HEK293 (cell line): ENCODE data around the gene ADM5.
A peak's percentile ranks its signal among the peaks of the same experiment; 100 is the strongest.

ENCODE experiments used
- CTCF ChIA-PET: fragments of 350-600 bp; formaldehyde crosslinking; extraction: SDS; loops from one replicate; lab custom pipeline; 2021; ENCODE audit warnings: antibody characterized with exemption; lab: Yijun Ruan, JAX
- POLR2A ChIA-PET: fragments of 300-600 bp; formaldehyde crosslinking; extraction: SDS; loops from one replicate; lab custom pipeline; 2020; ENCODE audit warnings: antibody characterized with exemption, inconsistent platforms; lab: Yijun Ruan, JAX
- H3K27ac ChIP-seq: fragments of 200-500 bp; sonication (Bioruptor generic); 2 replicates; pipeline ENCODE4 v1.5.1; 2014; ENCODE audit warnings: low read depth, low read length, control low read depth, inconsistent platforms; ENCODE audit errors: extremely low read depth
- H3K36me3 ChIP-seq, 2 experiments: fragments of 200-500 bp in 1 of 2; sonication (Bioruptor generic) in 1 of 2; 1 replicate in 1 of 2; 2 replicates in 1 of 2; pipeline ENCODE4 v1.5.1; 2014 to 2017; ENCODE audit warnings: inconsistent platforms in 2 of 2, low read length in 2 of 2; ENCODE audit not compliant: control insufficient read depth in 2 of 2, insufficient read depth in 1 of 2
- H3K4me1 ChIP-seq: fragments of 200-500 bp; sonication (Bioruptor generic); 2 replicates; pipeline ENCODE4 v1.5.1; 2014; ENCODE audit warnings: mild to moderate bottlenecking, low read length, inconsistent platforms; ENCODE audit not compliant: control insufficient read depth, insufficient read depth
- H3K4me3 ChIP-seq: 2 replicates; pipeline ENCODE4 v1.5.1; 2011; ENCODE audit warnings: low read depth, mild to moderate bottlenecking, control low read depth, low read length, moderate library complexity
- H3K9me3 ChIP-seq: fragments of 200-500 bp; sonication (Bioruptor generic); 2 replicates; pipeline ENCODE4 v1.5.1; 2014; ENCODE audit warnings: low read depth, low read length, inconsistent platforms; ENCODE audit not compliant: control insufficient read depth, insufficient read depth
- KLF1 ChIP-seq: fragments of 450-650 bp; formaldehyde crosslinking; IDR thresholded peaks from 2 replicates; pipeline ENCODE4 v1.5.1; 2016; ENCODE audit warnings: missing biosample characterization, missing genetic modification characterization
- KLF16 ChIP-seq: fragments of 450-650 bp; formaldehyde crosslinking; IDR thresholded peaks from 2 replicates; pipeline ENCODE4 v1.5.1; 2017; ENCODE audit warnings: missing biosample characterization, missing genetic modification characterization
- ZFHX2 ChIP-seq: fragments of 450-650 bp; formaldehyde crosslinking; conservative IDR thresholded peaks from 2 replicates; pipeline ENCODE4 v1.5.1; 2016; ENCODE audit warnings: missing biosample characterization, missing genetic modification characterization
- ZNF341 ChIP-seq: fragments of 450-650 bp; formaldehyde crosslinking; IDR thresholded peaks from 2 replicates; pipeline ENCODE4; 2016; ENCODE audit warnings: low read depth, missing biosample characterization, missing genetic modification characterization
- ZNF426 ChIP-seq: fragments of 450-650 bp; formaldehyde crosslinking; IDR thresholded peaks from 2 replicates; pipeline ENCODE4 v1.5.1; 2017; ENCODE audit warnings: missing biosample characterization, missing genetic modification characterization, mild to moderate bottlenecking, inconsistent platforms, moderate library complexity
- ZNF548 ChIP-seq: fragments of 450-650 bp; formaldehyde crosslinking; IDR thresholded peaks from 2 replicates; pipeline ENCODE4 v1.5.1; 2016; ENCODE audit warnings: missing biosample characterization, missing genetic modification characterization
- ZNF561 ChIP-seq: fragments of 450-650 bp; IDR thresholded peaks from 2 replicates; pipeline ENCODE4 v1.5.1; 2018; ENCODE audit warnings: missing biosample characterization, missing genetic modification characterization, borderline replicate concordance
- ZNF626 ChIP-seq: fragments of 450-650 bp; sonication (Bioruptor Pico); formaldehyde crosslinking; IDR thresholded peaks from 2 replicates; pipeline ENCODE4 v1.5.1; 2018; ENCODE audit warnings: missing biosample characterization, missing genetic modification characterization, inconsistent platforms
- TF ChIP-seq, protein P1 (sequence below): fragments of 450-650 bp; formaldehyde crosslinking; IDR thresholded peaks from 2 replicates; pipeline ENCODE4 v1.5.1; 2016; ENCODE audit warnings: missing biosample characterization, missing genetic modification characterization
- TF ChIP-seq, protein P2 (sequence below): fragments of 450-650 bp; formaldehyde crosslinking; IDR thresholded peaks from 2 replicates; pipeline ENCODE4 v1.5.1; 2017; ENCODE audit warnings: missing biosample characterization, missing genetic modification characterization
- TF ChIP-seq, protein P3 (sequence below): fragments of 450-650 bp; formaldehyde crosslinking; IDR thresholded peaks from 2 replicates; pipeline ENCODE4 v1.5.1; 2016; ENCODE audit warnings: missing biosample characterization, missing genetic modification characterization

Gene ADM5

DNA sequence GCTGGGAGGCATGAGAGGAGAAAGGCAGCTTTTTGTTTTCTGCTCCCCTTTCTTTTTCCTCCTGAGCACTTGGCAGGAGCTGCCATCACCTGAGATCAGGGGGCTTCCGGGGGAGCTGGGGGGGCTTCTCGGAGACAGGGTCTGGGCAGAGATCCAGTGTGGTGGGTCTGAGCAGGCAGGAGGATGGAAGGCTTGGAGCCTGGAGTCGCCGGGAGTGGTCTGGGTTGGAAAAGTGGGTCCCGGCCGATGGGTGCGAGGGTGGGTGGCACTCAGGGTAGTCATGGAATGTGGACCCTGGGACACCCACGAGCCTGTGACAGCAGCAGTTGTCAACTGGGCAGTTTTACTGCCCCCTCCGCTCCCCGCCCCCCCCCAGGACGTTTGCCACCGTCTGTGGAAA, 2.2 kb upstream of the ADM5 start:
- no peak overlapping the region for H3K27ac ChIP-seq
- H3K9me3 ChIP-seq: no peaks in the 10 kb centered on the region
- no peak overlapping the region for H3K4me3 ChIP-seq
- ChIA-PET CTCF (no interaction called here), POLR2A (interaction anchor here (0.5 kb wide), 1 partner anchor 19 kb away, joined by 3 read pairs; no protein-coding TSS in a partner anchor)
- no peak for TF ChIP-seq ZNF626 (tag by site-specific recombination)
- H3K4me1 ChIP-seq: peaks cover 8% of the 10 kb centered on the region
- peaks cover 29 to 65% of the 10 kb centered on the region in 2 experiments for H3K36me3 ChIP-seq

DNA sequence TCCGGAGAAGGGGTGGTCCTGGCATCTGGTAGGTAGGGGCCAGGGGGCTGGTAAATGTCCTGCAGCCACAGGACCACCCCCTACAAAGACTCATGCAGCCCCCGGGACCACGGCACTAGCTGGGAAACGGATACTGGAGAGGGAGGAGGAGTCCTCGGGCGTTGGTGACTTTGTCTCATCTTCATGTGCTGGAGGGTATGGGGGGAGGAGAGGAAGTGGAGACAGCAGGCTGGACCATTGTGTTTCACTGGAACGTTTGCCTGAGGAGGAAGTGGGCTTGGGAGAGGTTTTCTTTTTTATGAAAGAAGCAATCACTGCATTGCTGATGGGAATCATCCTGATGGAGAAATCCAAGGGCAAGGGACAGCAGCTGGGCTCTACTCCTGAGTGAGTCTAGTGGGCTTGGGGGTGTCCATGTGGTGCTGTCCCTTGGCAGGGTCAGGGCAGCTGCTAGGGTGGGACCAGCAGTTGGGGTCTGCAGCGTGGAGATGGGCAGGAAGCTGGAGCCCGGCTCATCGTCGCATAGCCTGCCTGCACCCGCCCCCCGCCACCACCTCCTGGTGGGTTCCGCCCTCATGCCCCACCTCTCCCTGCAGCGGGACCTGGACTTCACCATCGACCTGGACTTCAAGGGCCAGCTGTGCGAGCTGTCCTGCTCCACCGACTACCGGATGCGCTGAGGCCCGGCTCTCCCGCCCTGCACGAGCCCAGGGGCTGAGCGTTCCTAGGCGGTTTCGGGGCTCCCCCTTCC, 1.7 kb upstream of the ADM5 start:
- peaks cover 24 to 59% of the 10 kb centered on the region in 2 experiments for H3K36me3 ChIP-seq
- H3K27ac ChIP-seq: no peak overlapping the region
- no peaks in the 10 kb centered on the region for H3K9me3 ChIP-seq
- peaks cover 8% of the 10 kb centered on the region for H3K4me1 ChIP-seq
- H3K4me3 ChIP-seq: no peak overlapping the region
- no peak for TF ChIP-seq ZNF561 (tag by site-specific recombination)
- TF ChIP-seq, protein P1, sequence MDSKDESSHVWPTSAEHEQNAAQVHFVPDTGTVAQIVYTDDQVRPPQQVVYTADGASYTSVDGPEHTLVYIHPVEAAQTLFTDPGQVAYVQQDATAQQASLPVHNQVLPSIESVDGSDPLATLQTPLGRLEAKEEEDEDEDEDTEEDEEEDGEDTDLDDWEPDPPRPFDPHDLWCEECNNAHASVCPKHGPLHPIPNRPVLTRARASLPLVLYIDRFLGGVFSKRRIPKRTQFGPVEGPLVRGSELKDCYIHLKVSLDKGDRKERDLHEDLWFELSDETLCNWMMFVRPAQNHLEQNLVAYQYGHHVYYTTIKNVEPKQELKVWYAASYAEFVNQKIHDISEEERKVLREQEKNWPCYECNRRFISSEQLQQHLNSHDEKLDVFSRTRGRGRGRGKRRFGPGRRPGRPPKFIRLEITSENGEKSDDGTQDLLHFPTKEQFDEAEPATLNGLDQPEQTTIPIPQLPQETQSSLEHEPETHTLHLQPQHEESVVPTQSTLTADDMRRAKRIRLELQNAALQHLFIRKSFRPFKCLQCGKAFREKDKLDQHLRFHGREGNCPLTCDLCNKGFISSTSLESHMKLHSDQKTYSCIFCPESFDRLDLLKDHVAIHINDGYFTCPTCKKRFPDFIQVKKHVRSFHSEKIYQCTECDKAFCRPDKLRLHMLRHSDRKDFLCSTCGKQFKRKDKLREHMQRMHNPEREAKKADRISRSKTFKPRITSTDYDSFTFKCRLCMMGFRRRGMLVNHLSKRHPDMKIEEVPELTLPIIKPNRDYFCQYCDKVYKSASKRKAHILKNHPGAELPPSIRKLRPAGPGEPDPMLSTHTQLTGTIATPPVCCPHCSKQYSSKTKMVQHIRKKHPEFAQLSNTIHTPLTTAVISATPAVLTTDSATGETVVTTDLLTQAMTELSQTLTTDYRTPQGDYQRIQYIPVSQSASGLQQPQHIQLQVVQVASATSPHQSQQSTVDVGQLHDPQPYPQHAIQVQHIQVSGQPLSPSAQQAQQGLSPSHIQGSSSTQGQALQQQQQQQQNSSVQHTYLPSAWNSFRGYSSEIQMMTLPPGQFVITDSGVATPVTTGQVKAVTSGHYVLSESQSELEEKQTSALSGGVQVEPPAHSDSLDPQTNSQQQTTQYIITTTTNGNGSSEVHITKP: peak; percentile 39
- TF ChIP-seq, protein P2, sequence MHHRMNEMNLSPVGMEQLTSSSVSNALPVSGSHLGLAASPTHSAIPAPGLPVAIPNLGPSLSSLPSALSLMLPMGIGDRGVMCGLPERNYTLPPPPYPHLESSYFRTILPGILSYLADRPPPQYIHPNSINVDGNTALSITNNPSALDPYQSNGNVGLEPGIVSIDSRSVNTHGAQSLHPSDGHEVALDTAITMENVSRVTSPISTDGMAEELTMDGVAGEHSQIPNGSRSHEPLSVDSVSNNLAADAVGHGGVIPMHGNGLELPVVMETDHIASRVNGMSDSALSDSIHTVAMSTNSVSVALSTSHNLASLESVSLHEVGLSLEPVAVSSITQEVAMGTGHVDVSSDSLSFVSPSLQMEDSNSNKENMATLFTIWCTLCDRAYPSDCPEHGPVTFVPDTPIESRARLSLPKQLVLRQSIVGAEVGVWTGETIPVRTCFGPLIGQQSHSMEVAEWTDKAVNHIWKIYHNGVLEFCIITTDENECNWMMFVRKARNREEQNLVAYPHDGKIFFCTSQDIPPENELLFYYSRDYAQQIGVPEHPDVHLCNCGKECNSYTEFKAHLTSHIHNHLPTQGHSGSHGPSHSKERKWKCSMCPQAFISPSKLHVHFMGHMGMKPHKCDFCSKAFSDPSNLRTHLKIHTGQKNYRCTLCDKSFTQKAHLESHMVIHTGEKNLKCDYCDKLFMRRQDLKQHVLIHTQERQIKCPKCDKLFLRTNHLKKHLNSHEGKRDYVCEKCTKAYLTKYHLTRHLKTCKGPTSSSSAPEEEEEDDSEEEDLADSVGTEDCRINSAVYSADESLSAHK: peak; percentile 93
- TF ChIP-seq ZNF341 (tag by site-specific recombination): no peak
- TF ChIP-seq KLF1 (tag by site-specific recombination): peak; percentile 18; the same call in 1 of the 2 replicates
- TF ChIP-seq, protein P3, sequence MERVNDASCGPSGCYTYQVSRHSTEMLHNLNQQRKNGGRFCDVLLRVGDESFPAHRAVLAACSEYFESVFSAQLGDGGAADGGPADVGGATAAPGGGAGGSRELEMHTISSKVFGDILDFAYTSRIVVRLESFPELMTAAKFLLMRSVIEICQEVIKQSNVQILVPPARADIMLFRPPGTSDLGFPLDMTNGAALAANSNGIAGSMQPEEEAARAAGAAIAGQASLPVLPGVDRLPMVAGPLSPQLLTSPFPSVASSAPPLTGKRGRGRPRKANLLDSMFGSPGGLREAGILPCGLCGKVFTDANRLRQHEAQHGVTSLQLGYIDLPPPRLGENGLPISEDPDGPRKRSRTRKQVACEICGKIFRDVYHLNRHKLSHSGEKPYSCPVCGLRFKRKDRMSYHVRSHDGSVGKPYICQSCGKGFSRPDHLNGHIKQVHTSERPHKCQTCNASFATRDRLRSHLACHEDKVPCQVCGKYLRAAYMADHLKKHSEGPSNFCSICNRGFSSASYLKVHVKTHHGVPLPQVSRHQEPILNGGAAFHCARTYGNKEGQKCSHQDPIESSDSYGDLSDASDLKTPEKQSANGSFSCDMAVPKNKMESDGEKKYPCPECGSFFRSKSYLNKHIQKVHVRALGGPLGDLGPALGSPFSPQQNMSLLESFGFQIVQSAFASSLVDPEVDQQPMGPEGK (tag by site-specific recombination): peak; percentile 54; the same call in 1 of the 2 replicates
- ChIA-PET POLR2A (interaction anchor here (0.5 to 0.7 kb wide), 2 partner anchors 20 to 182 kb away, joined by 3 read pairs; no protein-coding TSS in a partner anchor), CTCF (interaction anchor here (0.8 kb wide), 1 partner anchor 15 kb away, joined by 4 read pairs; no protein-coding TSS in a partner anchor)

DNA sequence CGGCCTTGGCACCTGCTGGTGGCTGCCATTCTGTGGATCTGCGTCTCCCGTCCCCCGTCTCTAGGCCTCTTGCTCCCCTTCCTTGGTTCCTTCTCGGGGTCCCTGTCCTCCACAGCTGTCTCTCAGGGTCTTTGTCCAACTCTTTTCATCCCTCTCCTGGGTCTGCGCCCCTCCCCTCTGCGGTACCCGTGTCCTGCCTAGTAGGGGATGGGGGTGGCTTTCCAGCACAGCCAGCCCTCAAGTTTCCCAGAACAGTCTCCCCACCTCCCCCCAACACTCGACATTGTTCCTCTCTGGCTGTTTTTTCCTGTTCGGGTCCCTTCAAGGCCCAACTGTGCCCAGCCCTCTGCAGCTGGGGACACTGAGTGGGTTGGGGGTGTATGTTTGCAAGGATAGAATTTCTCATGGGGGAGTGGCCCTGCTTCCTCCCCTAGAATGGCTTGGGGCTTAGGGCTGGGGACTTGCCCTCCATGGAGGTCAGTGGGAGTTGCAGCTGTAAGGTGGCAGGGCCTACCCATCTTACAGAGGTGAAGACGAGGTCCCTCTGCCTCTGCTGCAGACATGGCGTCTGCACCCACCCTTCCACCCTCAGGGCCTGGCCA, 762 bp upstream of the ADM5 start:
- Histone ChIP-seq H3K9me3 (no peaks in the 10 kb centered on the region), H3K27ac (no peak overlapping the region), H3K4me1 (peaks cover 8% of the 10 kb centered on the region), H3K36me3 (peaks cover 15 to 51% of the 10 kb centered on the region in 2 experiments), H3K4me3 (no peak overlapping the region)
- ChIA-PET POLR2A (interaction anchor here (1.4 kb wide), 1 partner anchor 78 kb away, joined by 7 read pairs; the partner anchor contains the start of gene AP2A1), CTCF (interaction anchor here (0.7 kb wide), 1 partner anchor 171 kb away, joined by 3 read pairs; no protein-coding TSS in a partner anchor)
- TF ChIP-seq KLF16 (tag by site-specific recombination): no peak
- no peak for TF ChIP-seq ZNF426 (tag by site-specific recombination)
- TF ChIP-seq ZFHX2 (tag by site-specific recombination): peak; percentile 24; the same call in 1 of the 2 replicates
- TF ChIP-seq ZNF341 (tag by site-specific recombination): peak; percentile 51
- TF ChIP-seq ZNF548: no peak
- TF ChIP-seq, protein P3 (tag by site-specific recombination): 0 out of 2 replicates have a peak, but pooled peaks have one; percentile 23
